ENCODE data around the gene AGPAT4.

AGPAT4 gene

DNA sequence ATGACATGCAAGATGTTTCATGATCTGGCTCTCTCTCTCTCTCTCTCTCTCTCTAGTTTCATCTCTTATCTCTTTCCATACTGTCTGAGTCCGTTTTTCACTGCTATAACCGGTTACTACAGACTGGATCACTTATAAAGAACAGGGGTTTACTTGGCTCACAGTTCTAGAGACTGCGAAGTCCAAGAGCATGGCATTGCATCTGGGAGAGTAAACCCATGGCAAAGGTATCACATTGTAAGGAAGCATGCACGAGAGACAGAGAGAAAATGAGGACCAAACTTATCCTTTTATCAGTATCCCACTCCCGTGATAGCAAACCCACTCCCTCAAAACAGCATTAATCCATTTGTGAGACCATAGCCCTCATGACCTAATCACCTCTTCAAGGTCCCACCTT is 7.2 kb upstream of the AGPAT4 start:
- DNase-seq, result no peak

DNA sequence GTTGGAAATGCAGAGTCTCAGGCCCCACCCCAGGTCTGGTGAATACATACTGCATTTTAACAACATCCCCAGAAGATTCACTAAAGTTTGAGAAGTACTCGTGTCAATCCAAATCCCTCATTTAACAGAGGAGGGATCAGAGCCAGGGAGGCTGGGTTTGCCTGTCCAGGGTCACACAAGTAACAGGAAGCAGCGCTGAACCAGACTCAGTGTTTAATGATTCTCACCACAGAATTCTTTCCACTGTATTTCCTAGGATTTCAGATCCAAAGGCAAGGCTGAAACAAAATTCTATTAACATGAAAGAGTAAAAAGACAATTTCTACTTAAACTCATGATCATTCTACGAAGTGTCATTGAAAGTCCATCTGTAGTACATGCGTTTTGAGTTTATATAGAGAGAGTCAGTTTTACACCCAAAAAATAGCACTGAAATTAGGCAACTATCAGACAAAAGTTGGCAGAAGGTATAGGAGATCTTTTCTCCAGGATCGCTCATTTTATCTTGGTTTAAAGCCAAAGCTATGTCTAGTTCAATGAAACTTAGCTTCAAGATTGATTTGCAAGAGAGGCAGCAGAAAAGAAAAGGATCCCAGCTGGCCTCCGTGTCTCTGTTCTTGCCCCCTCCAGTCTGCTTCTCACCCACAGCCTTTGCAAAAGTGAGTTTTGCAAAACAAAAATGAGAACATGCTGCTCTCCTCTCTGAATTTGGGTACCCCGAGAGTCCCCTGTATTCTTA is 6.0 kb upstream of the AGPAT4 start:
- no peak for DNase-seq

DNA sequence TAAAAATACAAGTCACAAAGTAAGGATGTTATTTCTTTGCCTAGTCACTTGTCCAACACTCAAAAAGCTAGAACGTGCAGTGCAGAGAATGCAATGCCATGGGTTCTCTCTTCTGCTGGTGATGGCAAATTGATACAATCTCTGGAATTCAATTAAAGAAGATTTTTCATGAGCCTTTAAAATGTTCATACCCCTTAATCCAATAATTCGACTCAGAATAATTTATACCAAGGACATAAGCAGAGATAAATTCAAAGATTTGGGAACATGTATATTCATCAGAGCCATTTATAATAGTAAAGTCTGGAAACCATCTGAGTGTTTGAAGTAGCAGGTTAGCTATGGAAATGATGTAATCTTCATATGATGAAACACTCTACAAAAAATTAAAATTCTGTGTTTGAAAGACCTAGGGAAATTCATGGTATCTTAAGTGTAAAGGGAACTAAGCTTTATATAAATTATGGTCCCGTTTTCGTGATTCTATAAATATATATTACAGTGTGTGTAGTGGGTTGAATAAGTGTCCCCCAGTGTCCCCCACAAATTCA is 2.8 kb upstream of the AGPAT4 start:
- DNase-seq, result no peak

DNA sequence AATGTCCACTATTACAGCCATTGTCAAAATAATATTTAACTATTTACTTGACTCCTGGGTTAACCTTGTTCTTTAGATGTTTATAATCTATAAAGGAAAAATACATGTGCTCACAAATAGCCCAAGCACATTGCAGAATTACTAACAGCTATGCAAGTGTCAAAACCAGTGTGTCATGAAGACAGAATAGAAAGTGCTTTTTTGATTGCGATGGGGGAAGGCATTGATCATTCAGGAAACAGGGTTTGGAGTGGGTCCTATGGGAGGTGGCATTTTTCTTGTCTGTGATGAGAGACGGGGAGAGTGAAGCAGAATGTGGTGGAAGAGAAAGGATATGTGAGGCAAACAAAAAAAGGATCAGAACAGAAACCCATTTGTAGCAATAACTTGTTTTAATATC is 1.0 kb upstream of the AGPAT4 start:
- no peak for DNase-seq

DNA sequence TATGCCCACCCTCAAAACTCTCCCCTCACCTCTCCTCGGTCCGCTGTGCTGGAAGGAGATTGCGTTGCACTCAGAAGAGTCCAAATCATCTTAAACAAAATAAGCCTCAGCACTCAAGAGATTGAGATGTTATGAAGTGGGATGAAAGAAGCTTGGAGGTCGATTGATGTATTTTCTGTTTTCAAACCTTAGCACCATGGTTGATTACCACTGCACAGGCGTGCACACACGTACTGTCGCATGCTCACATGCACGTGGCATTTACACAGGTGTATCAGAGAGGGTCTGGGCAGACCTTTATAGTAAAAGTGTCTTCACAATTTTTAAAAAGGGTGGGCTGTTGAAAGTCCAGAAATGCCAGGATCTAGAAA is 612 bp upstream of the AGPAT4 start:
- DNase-seq, result no peak

DNA sequence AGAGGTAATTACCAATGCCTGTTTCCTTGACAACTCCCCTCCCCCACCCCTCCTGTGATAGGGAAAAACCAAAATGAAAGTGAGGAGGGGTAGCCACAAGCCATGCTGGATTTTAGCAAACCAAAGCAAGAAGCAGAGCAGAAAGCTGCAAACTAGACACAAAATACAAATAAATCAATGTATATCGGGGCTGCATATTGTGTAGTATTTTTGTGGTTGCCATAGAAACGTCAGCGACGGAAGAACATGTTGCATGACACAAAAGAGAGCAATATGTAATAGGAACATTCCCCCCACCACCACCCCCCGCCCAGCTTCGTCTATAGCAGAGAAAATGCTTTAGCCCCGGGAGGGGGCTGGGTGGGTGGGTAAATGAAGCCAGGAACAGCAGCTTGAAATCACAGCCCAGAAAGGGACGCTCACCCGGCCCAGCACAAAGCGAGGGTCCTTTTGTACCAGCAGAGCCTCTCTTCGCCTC is 548 bp downstream of the AGPAT4 start:
- DNase-seq, result peak; percentile 73 to 75

DNA sequence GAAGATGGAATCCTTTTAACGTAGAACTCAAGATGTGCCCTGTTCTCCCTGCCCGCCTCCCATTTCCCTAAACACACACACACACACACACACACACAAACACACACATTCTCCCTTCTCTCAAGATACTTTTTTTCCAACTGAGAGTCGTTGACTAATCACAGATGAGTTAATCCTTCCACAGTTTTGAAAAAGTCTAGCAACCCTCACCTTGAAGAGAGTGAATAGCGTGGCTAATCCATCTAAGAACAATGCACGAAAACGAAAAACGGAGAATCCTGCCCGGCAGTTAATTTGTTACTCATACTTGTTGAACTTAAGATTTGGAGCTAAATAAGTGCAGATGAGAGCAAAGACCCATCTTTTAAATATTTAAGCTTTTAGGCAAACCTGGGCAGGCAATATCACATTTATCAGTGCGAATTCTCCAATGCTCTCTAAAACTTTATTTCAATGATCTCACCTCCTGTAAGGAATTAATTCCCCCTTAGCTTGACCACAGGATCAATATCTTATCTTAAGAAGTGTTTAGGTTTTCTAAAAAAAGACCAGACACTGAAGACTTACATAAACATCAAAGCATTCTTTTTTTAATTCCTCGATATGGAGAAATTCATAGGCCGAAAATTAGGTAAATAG is 1.1 kb downstream of the AGPAT4 start:
- no peak for DNase-seq

DNA sequence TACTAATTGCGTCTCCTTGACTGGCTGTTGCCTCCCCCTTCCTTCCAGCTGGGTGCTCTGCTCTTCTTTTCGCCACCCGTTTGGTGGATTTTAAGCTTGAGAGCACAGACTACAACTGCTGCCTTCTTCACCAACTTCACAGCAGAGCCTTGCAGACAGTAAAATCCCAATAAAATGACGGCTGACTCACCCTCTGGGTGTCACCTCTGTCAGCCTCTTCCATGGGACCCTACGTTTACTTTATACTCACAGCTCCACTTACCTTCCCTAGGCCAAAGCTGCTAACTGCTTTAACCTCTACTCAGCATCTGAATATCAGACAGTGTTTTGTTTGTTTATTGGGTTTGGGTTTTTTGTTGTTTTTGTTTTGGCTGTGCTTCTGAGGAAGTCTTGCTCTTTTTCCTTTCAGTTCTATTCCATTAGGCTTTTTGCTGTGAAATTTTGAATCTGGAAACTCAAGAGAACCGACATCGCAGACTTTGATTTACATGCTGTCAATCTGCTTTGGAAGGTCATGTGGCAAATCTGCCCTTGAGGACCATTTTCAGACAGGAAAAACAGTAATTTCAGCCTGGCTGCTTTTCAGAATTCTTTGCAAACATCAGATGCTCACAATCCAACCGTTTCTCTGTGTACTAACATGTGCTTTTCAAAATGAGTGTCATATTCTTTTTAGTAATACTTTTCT is 2.4 kb downstream of the AGPAT4 start:
- DNase-seq, result no peak

DNA sequence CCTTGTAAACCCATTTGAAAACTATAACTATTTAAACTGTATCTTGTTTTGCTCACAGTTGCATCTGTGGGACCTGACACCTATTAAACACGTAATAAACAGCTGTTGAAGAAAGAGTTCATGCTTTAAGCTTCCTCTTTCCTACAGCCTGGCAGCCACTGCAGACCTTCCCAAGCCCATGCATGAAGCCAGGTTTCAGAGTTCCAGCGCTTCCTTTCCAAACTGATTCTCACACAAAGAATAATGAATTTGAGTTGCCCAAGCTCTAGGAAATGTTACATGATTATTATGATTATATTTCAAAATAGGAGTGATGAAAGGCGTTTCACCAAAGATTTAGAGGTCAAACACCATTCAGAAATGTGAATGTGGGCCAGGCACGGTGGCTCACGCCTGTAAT is 3.7 kb downstream of the AGPAT4 start:
- no peak for DNase-seq

DNA sequence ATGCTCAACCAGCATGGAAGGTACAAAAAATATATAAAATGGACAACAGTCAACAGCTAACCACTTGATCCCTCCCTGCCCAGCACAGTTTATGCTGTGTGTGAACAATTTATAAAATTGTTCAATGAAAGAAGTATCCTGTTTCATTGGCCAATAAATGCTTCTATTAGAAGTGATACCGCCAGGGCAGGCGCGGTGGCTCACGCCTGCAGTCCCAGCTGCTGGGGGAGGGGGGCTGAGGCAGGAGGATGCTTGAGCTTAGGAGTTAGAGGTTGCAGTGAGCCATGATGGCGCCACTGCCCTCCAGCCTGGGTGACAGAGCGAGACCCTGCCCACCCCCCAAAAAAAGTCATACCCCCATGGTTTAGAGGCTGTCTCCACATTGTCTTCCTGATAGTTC is 4.6 kb downstream of the AGPAT4 start:
- DNase-seq, result no peak

DNA sequence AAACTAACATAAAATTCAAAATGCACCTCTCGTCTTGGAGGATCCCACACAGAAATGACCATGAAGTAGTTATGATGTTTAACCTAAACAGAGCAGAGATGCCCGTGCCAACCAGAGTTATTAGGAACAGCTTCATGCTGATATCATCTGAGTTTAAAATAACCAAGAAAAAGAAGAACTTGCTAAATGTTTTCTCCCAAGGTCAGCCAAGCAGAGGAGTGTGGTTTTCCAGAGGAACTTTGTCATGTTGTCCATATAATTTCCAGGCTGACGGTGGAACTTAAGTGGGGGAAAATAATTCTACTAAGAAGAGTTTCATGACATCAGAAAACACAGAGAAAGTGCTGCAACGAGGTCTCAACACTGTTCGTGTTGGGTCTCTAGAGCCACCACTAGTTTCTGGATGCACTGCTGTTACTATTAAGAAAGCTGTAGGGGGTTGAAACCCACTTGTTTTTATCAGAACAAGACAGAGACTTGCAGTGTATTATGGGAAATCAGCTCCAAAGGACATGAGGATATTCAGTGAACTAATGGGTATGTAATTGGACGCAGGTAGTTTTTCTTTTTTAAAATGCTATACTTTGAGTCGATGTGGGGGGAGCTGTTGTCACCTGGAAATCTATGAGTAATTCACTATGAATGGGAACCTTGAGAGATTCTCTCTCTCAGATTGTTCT is 5.2 kb downstream of the AGPAT4 start:
- DNase-seq, result no peak

DNA sequence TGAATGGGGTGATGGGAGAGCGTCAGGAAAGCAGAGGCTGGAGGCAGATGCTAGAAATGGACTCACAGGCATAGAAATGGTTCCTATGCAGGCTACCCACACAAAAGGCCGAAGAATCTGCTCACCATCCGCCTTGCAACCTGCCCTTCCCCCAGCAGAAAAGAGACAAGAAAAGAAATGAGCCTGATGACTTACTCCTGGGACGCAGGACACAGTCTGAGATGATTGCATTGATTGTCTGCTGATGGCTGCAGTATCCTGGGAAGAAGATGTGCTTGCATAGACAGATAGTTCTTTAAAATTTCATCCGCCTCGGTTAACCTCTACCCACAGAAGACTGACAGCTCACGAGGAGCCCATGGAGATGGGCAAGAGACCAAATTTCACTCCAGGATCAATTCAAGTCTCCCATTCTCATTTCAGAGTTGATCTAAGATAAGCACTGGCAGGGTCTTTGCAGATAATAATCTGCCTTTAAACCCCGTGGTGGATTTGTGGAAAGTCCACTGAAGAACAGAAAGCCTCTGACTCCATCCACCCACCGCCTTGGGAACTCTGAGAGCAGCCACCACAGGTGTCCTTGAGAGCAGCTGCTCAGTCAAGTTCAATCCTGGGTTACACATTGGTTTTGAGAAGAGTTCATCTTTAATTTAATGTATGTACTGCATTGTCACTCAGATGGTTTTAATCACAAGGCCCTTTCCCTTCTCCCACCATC is 7.2 kb downstream of the AGPAT4 start:
- no peak for DNase-seq

DNA sequence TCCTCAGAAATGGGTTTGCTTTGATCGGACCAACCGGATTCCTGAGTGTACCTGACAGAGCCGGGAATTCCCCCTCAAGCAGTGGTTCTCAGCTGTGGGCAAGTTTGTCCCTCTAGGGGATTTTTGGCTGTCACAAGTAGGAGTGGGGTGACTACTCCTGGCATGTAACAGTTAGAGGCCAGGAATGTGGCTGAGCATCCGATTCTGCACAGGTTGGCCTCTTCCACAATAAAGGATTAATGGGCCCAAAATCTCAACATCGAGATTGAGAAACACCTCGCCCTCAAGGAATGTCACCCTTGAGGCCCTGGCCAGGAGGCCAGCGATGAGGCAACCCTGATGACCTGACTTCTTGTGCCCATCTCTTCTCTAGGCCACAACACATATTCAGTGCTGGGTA is 7.9 kb downstream of the AGPAT4 start:
- no peak for DNase-seq

DNA sequence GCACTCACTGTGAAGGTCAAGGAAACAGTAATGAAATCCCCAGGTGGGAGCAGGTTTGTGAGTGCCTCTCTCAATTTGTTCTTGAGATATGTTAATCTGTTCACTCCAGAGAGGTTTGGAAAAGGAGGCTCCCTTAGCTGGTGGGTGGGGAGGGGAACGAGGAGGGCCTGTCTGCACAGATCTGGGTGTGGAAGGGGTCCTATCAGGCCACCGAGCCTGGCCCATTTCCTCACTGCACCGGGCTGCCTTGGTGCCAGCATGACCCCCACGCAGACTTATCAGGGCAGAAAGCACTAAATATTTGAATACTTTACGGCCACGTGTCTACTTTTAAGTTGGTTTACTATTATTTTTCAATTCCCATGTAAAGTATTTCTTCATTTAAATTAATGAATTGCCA is 8.3 kb downstream of the AGPAT4 start:
- DNase-seq, result no peak

DNA sequence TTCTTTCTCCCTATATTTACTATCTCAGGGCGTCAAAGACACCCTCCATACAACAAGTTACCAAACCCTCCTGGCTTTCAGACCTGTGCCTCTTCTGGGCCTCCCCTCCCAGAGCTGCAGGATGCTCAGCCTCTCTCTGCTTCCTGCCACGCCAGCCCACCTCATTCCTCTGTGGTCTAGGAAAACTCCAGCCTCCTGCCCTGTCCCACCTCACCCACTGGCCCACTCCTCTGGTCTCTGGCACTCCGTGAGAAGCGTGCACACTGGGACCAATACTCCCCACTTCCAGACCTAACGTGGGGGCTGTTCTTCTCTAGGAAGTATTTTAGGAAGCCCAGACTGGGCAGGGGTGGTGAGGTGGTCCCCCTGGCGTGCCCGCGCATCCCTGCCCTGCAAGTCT is 9.7 kb downstream of the AGPAT4 start:
- no peak for DNase-seq

DNA sequence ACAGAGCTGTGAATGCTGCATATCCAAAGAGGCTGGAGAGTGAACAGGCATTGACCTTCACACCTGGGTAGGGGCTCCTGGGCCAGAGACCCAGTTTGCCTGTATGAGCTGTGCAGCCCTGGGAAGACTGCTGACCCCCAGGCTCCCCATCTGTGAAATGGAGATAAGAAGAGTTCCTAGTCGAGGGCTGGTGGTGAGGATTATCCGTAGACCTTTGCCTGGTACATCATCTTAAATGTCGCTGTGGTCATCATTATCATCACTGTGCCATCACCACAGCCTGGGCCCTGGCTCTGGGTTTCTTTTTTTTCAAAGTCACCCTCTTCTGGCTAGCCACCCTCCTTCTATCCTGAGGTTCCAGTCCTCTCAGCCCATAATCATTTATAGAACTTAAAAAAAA is 12.0 kb downstream of the AGPAT4 start:
- DNase-seq, result no peak

DNA sequence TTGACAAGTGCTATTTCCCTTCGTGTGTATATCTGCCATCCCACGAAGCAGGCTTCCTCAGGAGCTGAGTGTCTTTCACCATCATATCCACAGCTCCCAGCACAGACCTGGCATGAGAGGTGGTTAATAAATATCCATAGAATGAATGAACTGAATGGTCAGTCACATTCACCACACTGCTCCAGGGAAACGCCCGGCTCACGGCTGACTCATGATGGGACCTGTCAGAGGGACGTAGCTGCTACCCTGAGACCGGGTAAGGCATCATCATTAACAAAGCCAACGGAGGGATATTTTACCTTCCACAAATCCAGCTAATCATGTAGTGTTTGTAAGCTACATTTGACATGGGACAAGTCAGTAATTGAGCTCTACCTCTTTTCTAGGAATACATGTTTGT is 12.5 kb downstream of the AGPAT4 start:
- no peak for DNase-seq

DNA sequence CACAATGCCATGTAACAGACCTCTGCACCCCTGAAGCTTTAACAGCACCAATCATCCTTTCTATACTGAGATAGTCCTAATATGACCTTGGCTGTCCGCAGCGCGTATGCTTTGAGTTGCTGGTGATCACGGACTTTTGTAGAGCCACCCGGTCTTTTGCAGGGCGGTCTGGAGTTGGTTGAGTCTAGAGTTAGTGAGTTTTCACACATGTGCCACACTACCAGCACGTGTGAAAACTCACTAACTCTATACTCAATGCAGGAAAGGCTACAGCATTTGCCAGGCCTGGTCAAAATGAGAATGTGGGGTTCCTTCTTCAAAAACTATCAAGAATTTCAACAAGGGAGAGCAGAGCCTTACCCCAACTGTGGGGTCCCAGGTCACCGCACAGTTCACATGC is 14.6 kb downstream of the AGPAT4 start:
- no peak for DNase-seq

DNA sequence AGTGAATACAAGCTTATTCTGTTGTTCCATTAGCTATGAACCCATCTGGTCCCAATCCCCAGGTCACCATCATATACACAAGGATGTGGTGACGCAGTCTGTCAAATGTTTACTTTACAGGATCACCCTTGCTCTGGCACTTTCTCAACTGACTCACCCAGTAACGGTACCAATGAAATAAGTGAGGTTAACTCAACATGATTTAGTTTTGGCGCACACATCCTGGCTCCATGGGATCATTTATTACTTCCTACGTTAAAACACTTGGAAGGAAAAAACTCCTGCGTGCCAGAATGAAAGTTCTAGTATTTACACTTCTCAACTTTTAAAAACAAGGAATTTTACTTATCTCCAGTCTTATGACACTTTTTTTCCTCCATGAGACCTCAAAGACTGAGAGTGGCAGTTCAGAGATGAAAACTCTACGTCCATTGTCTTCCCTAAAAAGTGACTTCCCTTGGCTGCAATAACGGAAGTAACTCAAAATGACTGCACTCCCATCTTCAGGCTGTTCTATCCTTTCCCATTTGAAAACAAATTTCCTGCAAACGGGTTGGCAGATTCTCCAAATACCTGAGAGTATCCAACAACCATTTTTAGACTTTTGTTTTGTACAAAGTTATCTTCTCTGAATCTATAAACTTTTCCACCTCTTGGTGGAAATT is 15.9 kb downstream of the AGPAT4 start:
- DNase-seq, result no peak

DNA sequence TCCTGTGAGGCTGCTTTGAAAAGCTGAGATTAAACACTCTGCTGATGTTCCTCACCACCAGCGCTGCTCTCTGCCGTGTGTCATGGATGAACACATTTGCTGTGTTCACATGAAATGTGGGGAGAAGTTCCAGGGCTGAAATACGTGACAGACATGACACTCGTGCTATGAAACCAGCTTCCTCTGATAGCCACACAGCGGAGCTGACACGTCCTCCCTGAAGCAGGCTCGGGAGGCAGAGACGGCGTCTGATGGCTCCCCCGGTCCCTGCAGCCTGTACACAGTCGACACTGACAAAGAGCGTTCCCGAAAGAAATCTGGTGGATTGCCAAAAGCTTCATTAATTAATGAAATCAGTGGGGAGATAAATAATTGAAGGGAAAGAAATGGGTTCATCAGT is 17.5 kb downstream of the AGPAT4 start:
- DNase-seq, result no peak

DNA sequence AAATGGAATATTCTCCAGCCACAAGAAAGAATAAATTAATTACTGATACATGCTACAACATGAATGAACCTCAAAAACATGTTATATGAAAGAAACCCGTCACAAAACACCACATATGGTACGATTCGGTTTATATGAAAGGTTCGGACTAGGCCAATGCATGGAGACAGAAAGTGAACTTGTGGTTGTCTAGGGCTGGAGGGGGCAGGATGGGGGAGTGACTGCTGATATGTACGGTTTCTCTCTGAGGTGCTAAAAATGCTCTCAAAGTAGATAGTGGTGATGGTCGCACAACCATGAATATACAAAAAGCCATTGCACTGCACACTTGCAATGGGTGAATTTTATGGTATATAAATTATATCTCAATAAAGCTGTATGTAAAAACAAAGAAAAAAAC is 18.3 kb downstream of the AGPAT4 start:
- DNase-seq, result no peak

All from CD4-positive, alpha-beta T cell treated with Interleukin-1 beta for 1 hour (primary cell).